NCI-H2171 (cell line): ENCODE measurements around the gene SLC26A6.

Experiments
- DNase-seq: peaks from one replicate; lab custom pipeline; 2025; lab: John Stamatoyannopoulos, UW

Gene SLC26A6

GRCh38 chr3:48660800-48661400, 25.6 kb upstream of the SLC26A6 start:
- DNase-seq = no peak

GRCh38 chr3:48656841-48657281, 21.6 kb upstream of the SLC26A6 start:
- DNase-seq = no peak

- DNase-seq = no peak
Observed at GRCh38 chr3:48656061-48656840, 21.0 kb upstream of the SLC26A6 start.

GRCh38 chr3:48655606-48656005, 20.3 kb upstream of the SLC26A6 start:
- no peak for DNase-seq

GRCh38 chr3:48655063-48655462, 19.8 kb upstream of the SLC26A6 start:
- no peak for DNase-seq

GRCh38 chr3:48652923-48653715, 17.9 kb upstream of the SLC26A6 start:
- no peak for DNase-seq

GRCh38 chr3:48651771-48652170, 16.5 kb upstream of the SLC26A6 start:
- DNase-seq = no peak

GRCh38 chr3:48650723-48651122, 15.5 kb upstream of the SLC26A6 start:
- DNase-seq = no peak

GRCh38 chr3:48648188-48648850, 13.1 kb upstream of the SLC26A6 start:
- DNase-seq = no peak

GRCh38 chr3:48647714-48648113, 12.5 kb upstream of the SLC26A6 start:
- no peak for DNase-seq

- DNase-seq = no peak
Observed at GRCh38 chr3:48644898-48645760, 9.9 kb upstream of the SLC26A6 start.

GRCh38 chr3:48642605-48643004, 7.3 kb upstream of the SLC26A6 start:
- no peak for DNase-seq

- DNase-seq = no peak
Observed at GRCh38 chr3:48641396-48641795, 6.1 kb upstream of the SLC26A6 start.

- no peak for DNase-seq
Observed at GRCh38 chr3:48639944-48640606, 4.8 kb upstream of the SLC26A6 start.

GRCh38 chr3:48637305-48637704, 2.0 kb upstream of the SLC26A6 start:
- DNase-seq = no peak

- no peak for DNase-seq
Observed at GRCh38 chr3:48636149-48636655, 941 bp upstream of the SLC26A6 start.

- no peak for DNase-seq
Observed at GRCh38 chr3:48634661-48635221, 520 bp downstream of the SLC26A6 start.

- DNase-seq = no peak
Observed at GRCh38 chr3:48633743-48634142, 1.5 kb downstream of the SLC26A6 start.

- no peak for DNase-seq
Observed at GRCh38 chr3:48633256-48633655, 2.0 kb downstream of the SLC26A6 start.
